K562 (cell line): ENCODE results near the gene CEMIP. TPM values are rescaled to one million over a fixed set of nuclear protein-coding genes. Genes with fewer than 3 reads are reported as not detected.

Source experiments
- BRD4 ChIP-seq: fragments of 200-600 bp; sonication (generic); IDR thresholded peaks from 2 replicates; pipeline ENCODE4 v1.6.1; 2017; ENCODE audit warnings: inconsistent platforms
- CHAMP1 ChIP-seq: fragments of 450-650 bp; IDR thresholded peaks from 2 replicates; pipeline ENCODE4 v1.6.1; 2016; ENCODE audit warnings: mild to moderate bottlenecking
- HDAC8 ChIP-seq: fragments of 450-650 bp; IDR thresholded peaks from 2 replicates; pipeline ENCODE4 v1.6.1; 2016; ENCODE audit warnings: mild to moderate bottlenecking, missing genetic modification characterization, moderate library complexity, missing compliant biosample characterization
- HOXB6 ChIP-seq: fragments of 250-450 bp; sonication (Bioruptor Pico); IDR thresholded peaks from 2 replicates; pipeline ENCODE4 v1.5.1; 2022; ENCODE audit warnings: mild to moderate bottlenecking, borderline replicate concordance
- RCOR1 ChIP-seq, 2 experiments: IDR thresholded peaks; 2 replicates each; pipeline ENCODE4 v1.6.1; 2012; ENCODE audit warnings: low read depth in 2 of 2, low read length in 2 of 2, borderline replicate concordance in 1 of 2, improper control_type of control experiment in 1 of 2
- SIN3A ChIP-seq, 2 experiments: fragments of 150-350 bp in 1 of 2; IDR thresholded peaks; 2 replicates each; pipeline ENCODE4 v1.6.1; 2011 to 2016; ENCODE audit warnings: borderline replicate concordance in 2 of 2, low read depth in 2 of 2, low read length in 2 of 2, mild to moderate bottlenecking in 2 of 2, moderate library complexity in 2 of 2; ENCODE audit not compliant: control insufficient read depth in 1 of 2
- SRSF3 ChIP-seq: fragments of 200-400 bp; formaldehyde crosslinking; IDR thresholded peaks from 2 replicates; pipeline ENCODE4 v1.6.1; 2016; ENCODE audit warnings: mild to moderate bottlenecking, low read length, moderate library complexity; ENCODE audit not compliant: insufficient read depth
- XRCC4 ChIP-seq: IDR thresholded peaks from one replicate; pipeline ENCODE4 v1.6.1; 2011; ENCODE audit not compliant: insufficient read depth, insufficient read length; ENCODE audit errors: extremely low read depth
- ZBTB40 ChIP-seq, 2 experiments: fragments of 450-650 bp in 1 of 2; sonication (generic) in 1 of 2; formaldehyde crosslinking in 1 of 2; IDR thresholded peaks; 2 replicates each; pipeline versions ENCODE4 v1.7.1 to v1.9.0; 2016 to 2022; ENCODE audit warnings: inconsistent platforms in 1 of 2, mild to moderate bottlenecking in 1 of 2, missing genetic modification reagents in 1 of 2
- ZNF324 ChIP-seq: fragments of 250-450 bp; sonication (Bioruptor Pico); IDR thresholded peaks from 2 replicates; pipeline ENCODE4 v1.4.0; 2020; ENCODE audit warnings: mild to moderate bottlenecking
- polyA plus RNA-seq, 8 experiments: library from polyadenylated mRNA; depleted of rRNA in 4 of 8; stranded (reverse) in 5 of 8; unstranded in 3 of 8; fragments of >200 nt; fragmentation: Nextera tagmentation in 2 of 8; fragmentation: Illumina TruSeq in 1 of 8; extraction: Ambion mirVana in 2 of 8; extraction: Trizol in 1 of 8; gene quantifications; 2 replicates each; pipeline versions ENCODE4 v1.2.1 to v1.2.3, GENCODE V29; 2011 to 2014; ENCODE audit warnings: inconsistent platforms in 1 of 8, missing spikeins in 1 of 8
- total RNA-seq, 7 experiments: library from RNA; depleted of rRNA in 6 of 7; stranded (reverse); fragments of >200 nt in 6 of 7; fragmentation: Illumina TruSeq in 2 of 7; extraction: Trizol in 2 of 7; gene quantifications; 2 replicates each; pipeline versions ENCODE4 v1.2.1 to v1.2.3, GENCODE V29; 2011 to 2021; ENCODE audit warnings: low replicate concordance in 1 of 7

The CEMIP gene
- total and polyA plus RNA-seq, 9 of the 15 experiments (the other 6 are each of a cell fraction or from before 2014, with no cell fraction given): 0.33 TPM; not detected in 8

GRCh38 chr15:80989518-80990478 is 210.6 kb downstream of the CEMIP start, which contains the start of gene MESD (continued):
- TF ChIP-seq ZBTB40 (IDR thresholded peaks at IDR 0.05): peak; percentile 56
- no peak for TF ChIP-seq ZBTB40 (CRISPR knock-in tag; IDR thresholded peaks at IDR 0.05)
- no peak for TF ChIP-seq ZNF324 (CRISPR knock-in tag)
- no peak for TF ChIP-seq SRSF3
- TF ChIP-seq HDAC8: no peak
- no peak for TF ChIP-seq XRCC4
- no peak for TF ChIP-seq BRD4
- TF ChIP-seq RCOR1 (IDR thresholded peaks at IDR 0.05; ENCODE audit: borderline replicate concordance in 1 of 2, low read depth in 2 of 2, low read length in 2 of 2): no peak; a peak in 1 of 4 replicates
- TF ChIP-seq CHAMP1: no peak
- TF ChIP-seq HOXB6 (CRISPR knock-in tag): no peak
- peak in 1 of 2 experiments; percentile 42; a peak in 2 of 4 replicates for TF ChIP-seq SIN3A (IDR thresholded peaks at IDR 0.05; ENCODE audit: borderline replicate concordance in 2 of 2, control insufficient read depth in 1 of 2, low read depth in 2 of 2, low read length in 2 of 2)
